Endothelial cell of umbilical vein (primary cell): ENCODE measurements around the gene RPL18A. TPM values are rescaled to one million over a fixed set of nuclear protein-coding genes. Genes with fewer than 3 reads are reported as not detected.

ENCODE experiments used
- BruUV-seq: library from RNA; stranded (reverse); fragments of 400-500 nt; replicated peaks from 2 replicates; lab custom pipeline; 2021; lab: Mats Ljungman, UMichigan
- CTCF ChIA-PET: fragments of 300-600, 350-600 bp; sonication (Branson Sonifier 250); formaldehyde crosslinking; loops from one replicate; lab custom pipeline; 2021; ENCODE audit warnings: antibody characterized with exemption, inconsistent platforms; lab: Charles Lee
- POLR2A ChIA-PET: fragments of 300-600, 350-600 bp; sonication (Branson Sonifier 250); formaldehyde crosslinking; loops from one replicate; lab custom pipeline; 2021; ENCODE audit warnings: antibody characterized with exemption, inconsistent platforms; lab: Charles Lee
- DNase-seq: peaks from one replicate; pipeline ENCODE4 v3.0.0-alpha.2; 2011; ENCODE audit warnings: low read depth, low spot score
- FAIRE-seq: peaks from 2 replicates; lab custom pipeline; 2011; peaks lifted over from hg19 to GRCh38; lab: Jason Lieb, UNC
- H2AFZ ChIP-seq: 2 replicates; pipeline ENCODE4 v1.6.0; 2012; ENCODE audit warnings: low read depth, low read length, control low read depth, inconsistent platforms
- H3K27ac ChIP-seq: 2 replicates; pipeline ENCODE4 v1.5.1; 2011; ENCODE audit warnings: low read depth, mild to moderate bottlenecking, control low read depth, low read length, moderate library complexity; ENCODE audit not compliant: insufficient read depth
- H3K27me3 ChIP-seq, 2 experiments: 2 replicates each; pipeline versions ENCODE4 v1.6.0 to v1.6.1; 2011; ENCODE audit warnings: low read length in 2 of 2, mixed read lengths in 1 of 2; ENCODE audit not compliant: control insufficient read depth in 2 of 2, insufficient read depth in 2 of 2
- H3K36me3 ChIP-seq, 2 experiments: 2 replicates in 1 of 2; 3 replicates in 1 of 2; pipeline ENCODE4 v1.5.1; 2011; ENCODE audit warnings: low read length in 2 of 2, mild to moderate bottlenecking in 1 of 2, moderate library complexity in 1 of 2; ENCODE audit not compliant: control insufficient read depth in 2 of 2, insufficient read depth in 2 of 2; ENCODE audit errors: extremely low read depth in 1 of 2
- H3K4me1 ChIP-seq: 3 replicates; pipeline ENCODE4 v1.5.1; 2011; ENCODE audit warnings: mild to moderate bottlenecking, low read length; ENCODE audit not compliant: control insufficient read depth, insufficient read depth; ENCODE audit errors: extremely low read depth
- H3K4me2 ChIP-seq: 2 replicates; pipeline ENCODE4 v1.6.1; 2011; ENCODE audit warnings: low read length, control low read depth, mixed read lengths; ENCODE audit not compliant: insufficient read depth
- H3K4me3 ChIP-seq, 3 experiments: fragments of 200-600 bp in 1 of 3; sonication (generic), shearing (Covaris generic) in 1 of 3; replicated peaks in 1 of 3; 2 replicates each; pipeline ENCODE4 v1.5.1; 2011 to 2016; ENCODE audit warnings: control low read depth in 3 of 3, low read length in 3 of 3, mild to moderate bottlenecking in 2 of 3, inconsistent platforms in 1 of 3, low read depth in 1 of 3, moderate library complexity in 1 of 3; ENCODE audit not compliant: insufficient read depth in 1 of 3
- H3K79me2 ChIP-seq: 2 replicates; pipeline ENCODE4 v1.6.0; 2012; ENCODE audit warnings: low read length, inconsistent platforms; ENCODE audit not compliant: control insufficient read depth, insufficient read depth
- H3K9ac ChIP-seq: replicated peaks from 2 replicates; pipeline ENCODE3; 2011; ENCODE audit warnings: low read length, control low read depth; ENCODE audit not compliant: insufficient read depth; ENCODE audit errors: extremely low read depth
- H3K9me1 ChIP-seq: replicated peaks from 3 replicates; pipeline ENCODE4 v1.6.0; 2011; ENCODE audit warnings: mild to moderate bottlenecking, low read length; ENCODE audit not compliant: control insufficient read depth, insufficient read depth; ENCODE audit errors: extremely low read depth
- H3K9me3 ChIP-seq: replicated peaks from 2 replicates; pipeline ENCODE4 v1.5.1; 2012; ENCODE audit warnings: low read length, inconsistent platforms; ENCODE audit not compliant: control insufficient read depth, insufficient read depth
- H4K20me1 ChIP-seq: replicated peaks from 2 replicates; pipeline ENCODE3; 2011; ENCODE audit warnings: mild to moderate bottlenecking, low read length; ENCODE audit not compliant: control insufficient read depth, insufficient read depth; ENCODE audit errors: extremely low read depth
- EZH2 ChIP-seq: IDR thresholded peaks from 2 replicates; pipeline ENCODE4 v1.6.1; 2012; ENCODE audit warnings: borderline replicate concordance, low read depth, mild to moderate bottlenecking, moderate library complexity, low read length, inconsistent platforms; ENCODE audit not compliant: severe bottlenecking
- FOS ChIP-seq: IDR thresholded peaks from 2 replicates; pipeline ENCODE4 v1.6.1; 2011; ENCODE audit warnings: mild to moderate bottlenecking, low read length, moderate library complexity, borderline replicate concordance; ENCODE audit not compliant: insufficient read depth
- GATA2 ChIP-seq: IDR thresholded peaks from 2 replicates; pipeline ENCODE4 v1.7.0; 2011; ENCODE audit warnings: low read depth, mild to moderate bottlenecking, moderate library complexity, mixed read lengths, low read length; ENCODE audit not compliant: insufficient read length, insufficient read depth
- JUN ChIP-seq: IDR thresholded peaks from 2 replicates; pipeline ENCODE4 v1.6.1; 2011; ENCODE audit warnings: borderline replicate concordance, low read depth; ENCODE audit not compliant: insufficient read length, insufficient read depth
- MAX ChIP-seq: IDR thresholded peaks from 2 replicates; pipeline ENCODE4 v1.6.1; 2011; ENCODE audit not compliant: insufficient read depth, insufficient read length
- MYC ChIP-seq: IDR thresholded peaks from one replicate; pipeline ENCODE4 v1.6.1; 2011; ENCODE audit warnings: mild to moderate bottlenecking, low read depth, low read length
- POLR2A ChIP-seq: IDR thresholded peaks from 2 replicates; pipeline ENCODE4 v1.6.1; 2012; ENCODE audit warnings: low read depth, mild to moderate bottlenecking, control low read depth, low read length
- POLR2AphosphoS5 ChIP-seq: IDR thresholded peaks from 2 replicates; pipeline ENCODE4 v1.6.1; 2012; ENCODE audit warnings: low read depth, mild to moderate bottlenecking, control low read depth, low read length, moderate library complexity; ENCODE audit not compliant: insufficient read depth
- dilution Hi-C: fragments of 300-500 bp; cut with MboI; formaldehyde crosslinking; loops from one replicate; pipeline ENCODE4 v1.15.0; 2019; ENCODE audit warnings: low sequenced_read_pairs; ENCODE audit not compliant: extremely low pct_ligation_motif_present
- intact Hi-C: fragments of 100-400 bp; cut with micrococcal nuclease; formaldehyde crosslinking; loops from one replicate; pipeline ENCODE4 v1.10.0; 2022
- polyA plus RNA-seq, 4 experiments: library from polyadenylated mRNA; depleted of rRNA in 3 of 4; stranded (reverse) in 3 of 4; unstranded in 1 of 4; fragments of >200 nt; gene quantifications; 2 replicates each; pipeline versions ENCODE4 v1.2.1 to v1.2.3, GENCODE V29; 2011 to 2012; ENCODE audit warnings: missing spikeins in 1 of 4
- total RNA-seq: library from RNA; stranded (reverse); gene quantifications from 2 replicates; pipeline ENCODE4 v1.2.3, GENCODE V29; 2021
- TF ChIP-seq, protein P1 (sequence below), 2 donors: IDR thresholded peaks; 1 replicate in 1 of 2; 2 replicates in 1 of 2; pipeline ENCODE4 v1.5.1; 2011; ENCODE audit warnings: low read length in 2 of 2, mild to moderate bottlenecking in 2 of 2, moderate library complexity in 2 of 2, control low read depth in 1 of 2, inconsistent platforms in 1 of 2, low read depth in 1 of 2; ENCODE audit not compliant: insufficient read depth in 1 of 2; ENCODE audit errors: extremely low read depth in 1 of 2

The RPL18A gene
- total and polyA plus RNA-seq, 2 donors (not counting 3 experiments of a cell fraction or from before 2014, with no cell fraction given): 1,970 to 2,869 TPM

- POLR2A ChIA-PET: no interaction called here
- H3K4me3 ChIP-seq: no peak overlapping the region
- no TSS peak for BruUV-seq
- H3K4me1 ChIP-seq: peaks cover 10% of the 10 kb centered on the region
- H3K9me1 ChIP-seq: no peaks in the 10 kb centered on the region
- no peak for DNase-seq
- H2AFZ ChIP-seq: no peak overlapping the region
- no peak for FAIRE-seq
- no peaks in the 10 kb centered on the region for H4K20me1 ChIP-seq
- no peaks in the 10 kb centered on the region for H3K36me3 ChIP-seq
- H3K9ac ChIP-seq: no peak overlapping the region
- H3K27me3 ChIP-seq: peaks cover 0 to 3% of the 10 kb centered on the region in 2 experiments
- dilution Hi-C loops: no loop called here
- no peak overlapping the region for H3K4me2 ChIP-seq
- TF ChIP-seq FOS: no peak
- no peak for TF ChIP-seq POLR2AphosphoS5
- TF ChIP-seq MYC: no peak
- TF ChIP-seq GATA2: no peak
- no peak for TF ChIP-seq POLR2A
- no peak for TF ChIP-seq EZH2
- TF ChIP-seq JUN: no peak
- TF ChIP-seq MAX: no peak
- TF ChIP-seq, protein P1, sequence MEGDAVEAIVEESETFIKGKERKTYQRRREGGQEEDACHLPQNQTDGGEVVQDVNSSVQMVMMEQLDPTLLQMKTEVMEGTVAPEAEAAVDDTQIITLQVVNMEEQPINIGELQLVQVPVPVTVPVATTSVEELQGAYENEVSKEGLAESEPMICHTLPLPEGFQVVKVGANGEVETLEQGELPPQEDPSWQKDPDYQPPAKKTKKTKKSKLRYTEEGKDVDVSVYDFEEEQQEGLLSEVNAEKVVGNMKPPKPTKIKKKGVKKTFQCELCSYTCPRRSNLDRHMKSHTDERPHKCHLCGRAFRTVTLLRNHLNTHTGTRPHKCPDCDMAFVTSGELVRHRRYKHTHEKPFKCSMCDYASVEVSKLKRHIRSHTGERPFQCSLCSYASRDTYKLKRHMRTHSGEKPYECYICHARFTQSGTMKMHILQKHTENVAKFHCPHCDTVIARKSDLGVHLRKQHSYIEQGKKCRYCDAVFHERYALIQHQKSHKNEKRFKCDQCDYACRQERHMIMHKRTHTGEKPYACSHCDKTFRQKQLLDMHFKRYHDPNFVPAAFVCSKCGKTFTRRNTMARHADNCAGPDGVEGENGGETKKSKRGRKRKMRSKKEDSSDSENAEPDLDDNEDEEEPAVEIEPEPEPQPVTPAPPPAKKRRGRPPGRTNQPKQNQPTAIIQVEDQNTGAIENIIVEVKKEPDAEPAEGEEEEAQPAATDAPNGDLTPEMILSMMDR (IDR thresholded peaks at IDR 0.05; ENCODE audit: extremely low read depth in 1 of 2, insufficient read depth in 1 of 2, low read depth in 1 of 2, low read length in 2 of 2): no peak
- H3K9me3 ChIP-seq: no peaks in the 10 kb centered on the region
- H3K27ac ChIP-seq: no peak overlapping the region
- intact Hi-C loops: no loop called here
- CTCF ChIA-PET: interaction anchor here (2.2 kb wide), 1 partner anchor 28 kb away, joined by 5 read pairs; no protein-coding TSS in a partner anchor
- no peaks in the 10 kb centered on the region for H3K79me2 ChIP-seq
Measured at GRCh38 chr19:17826508-17827056, 33.1 kb upstream of the RPL18A start.
